ENCODE data around the gene PDCL3.

PDCL3 gene

DNA sequence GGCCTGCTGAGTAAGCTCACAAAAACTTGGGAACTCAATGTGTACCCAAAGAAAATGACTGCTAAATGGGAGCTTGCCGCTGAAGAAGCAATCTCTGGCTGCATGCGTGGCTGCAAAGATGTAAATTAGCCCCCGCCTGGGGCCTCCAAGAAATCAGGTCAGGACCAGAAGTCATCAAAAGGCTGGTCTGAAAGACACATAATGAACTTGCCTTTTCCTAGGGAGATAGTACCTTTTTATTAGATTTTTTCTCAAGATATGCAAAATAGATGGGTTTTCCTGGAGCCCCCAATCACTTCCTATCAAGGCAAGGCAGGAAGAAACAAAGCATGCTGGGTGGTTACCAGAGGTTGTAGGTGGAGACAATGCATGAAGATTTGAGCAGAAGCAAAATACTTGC is 38.9 kb downstream of the PDCL3 start:
- no peak for DNase-seq (ENCODE audit: extremely low spot score)
- ChIA-PET POLR2A (interaction anchor here (0.7 kb wide), 1 partner anchor 1403 kb away, joined by 11 read pairs; no protein-coding TSS in a partner anchor), CTCF (interaction anchor here (1.5 kb wide), 1 partner anchor 8 kb away, joined by 4 read pairs; no protein-coding TSS in a partner anchor)
- TF ChIP-seq, protein P1, sequence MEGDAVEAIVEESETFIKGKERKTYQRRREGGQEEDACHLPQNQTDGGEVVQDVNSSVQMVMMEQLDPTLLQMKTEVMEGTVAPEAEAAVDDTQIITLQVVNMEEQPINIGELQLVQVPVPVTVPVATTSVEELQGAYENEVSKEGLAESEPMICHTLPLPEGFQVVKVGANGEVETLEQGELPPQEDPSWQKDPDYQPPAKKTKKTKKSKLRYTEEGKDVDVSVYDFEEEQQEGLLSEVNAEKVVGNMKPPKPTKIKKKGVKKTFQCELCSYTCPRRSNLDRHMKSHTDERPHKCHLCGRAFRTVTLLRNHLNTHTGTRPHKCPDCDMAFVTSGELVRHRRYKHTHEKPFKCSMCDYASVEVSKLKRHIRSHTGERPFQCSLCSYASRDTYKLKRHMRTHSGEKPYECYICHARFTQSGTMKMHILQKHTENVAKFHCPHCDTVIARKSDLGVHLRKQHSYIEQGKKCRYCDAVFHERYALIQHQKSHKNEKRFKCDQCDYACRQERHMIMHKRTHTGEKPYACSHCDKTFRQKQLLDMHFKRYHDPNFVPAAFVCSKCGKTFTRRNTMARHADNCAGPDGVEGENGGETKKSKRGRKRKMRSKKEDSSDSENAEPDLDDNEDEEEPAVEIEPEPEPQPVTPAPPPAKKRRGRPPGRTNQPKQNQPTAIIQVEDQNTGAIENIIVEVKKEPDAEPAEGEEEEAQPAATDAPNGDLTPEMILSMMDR (IDR thresholded peaks at IDR 0.05; ENCODE audit: control extremely low read depth, extremely low read depth, low read depth, missing control alignments), result no peak

DNA sequence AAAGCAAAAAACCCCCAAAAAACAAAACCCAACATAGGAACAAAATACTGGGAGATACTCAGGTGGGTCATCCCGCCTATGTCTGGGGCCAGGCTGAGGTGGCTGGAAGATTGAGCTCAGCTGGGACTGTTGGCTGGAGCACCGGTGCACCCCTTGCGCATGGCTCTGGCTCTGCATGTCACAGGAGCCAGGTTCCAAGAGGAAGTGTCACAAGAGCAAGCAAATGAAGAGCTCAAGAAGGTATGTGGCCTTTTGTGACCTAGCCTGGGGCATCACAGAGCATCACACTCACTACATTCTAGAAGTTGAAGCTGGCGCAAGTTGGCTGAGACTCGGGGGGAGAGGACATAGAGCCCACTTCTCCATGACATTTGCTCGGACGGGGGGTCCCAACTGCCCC is 40.6 kb downstream of the PDCL3 start:
- ChIA-PET CTCF (interaction anchor here (0.7 to 8.0 kb wide), 3 partner anchors 7 to 558 kb away, joined by 3 to 76 read pairs (median 45); no protein-coding TSS in a partner anchor), POLR2A (interaction anchor here (0.5 to 0.6 kb wide), 2 partner anchors 25 to 218 kb away, joined by 3 to 4 read pairs; no protein-coding TSS in a partner anchor)
- no peak for DNase-seq (ENCODE audit: extremely low spot score)
- TF ChIP-seq, protein P1 (IDR thresholded peaks at IDR 0.05; ENCODE audit: control extremely low read depth, extremely low read depth, low read depth, missing control alignments), result no peak

DNA sequence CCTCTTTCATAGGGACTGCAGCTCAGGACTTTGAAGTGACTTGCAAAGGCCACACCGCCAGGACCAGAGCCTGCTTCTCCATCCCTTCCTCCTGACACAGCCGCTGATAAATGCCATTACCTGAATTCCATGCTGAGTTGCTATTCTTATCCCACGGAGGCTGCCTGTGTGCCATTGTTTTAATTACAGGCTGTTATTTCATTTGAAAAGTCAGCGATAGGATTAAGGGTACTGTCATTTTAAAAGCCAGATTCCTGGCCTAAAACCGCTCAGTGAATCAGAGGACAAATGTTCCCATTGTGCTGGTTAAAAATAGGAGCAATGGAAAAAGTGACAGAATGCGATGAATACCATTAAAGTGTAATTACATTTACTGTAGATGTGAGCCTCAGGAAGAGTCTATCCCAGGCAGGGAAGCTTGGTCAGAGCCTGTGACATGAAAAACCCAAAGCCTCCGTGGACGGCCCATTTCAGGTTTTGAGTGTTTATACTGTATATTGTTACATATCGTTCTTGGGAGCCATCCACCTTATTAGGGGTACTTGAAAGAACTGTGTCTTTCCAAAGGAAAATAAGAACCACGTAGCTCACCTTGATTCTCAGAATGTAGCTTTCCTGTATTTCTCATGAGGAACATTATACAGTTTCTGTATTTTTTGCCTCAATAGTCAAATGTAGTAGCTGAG is 41.3 kb downstream of the PDCL3 start:
- ChIA-PET CTCF (interaction anchor here (7.8 to 8.0 kb wide), 2 partner anchors 8 to 382 kb away, joined by 45 to 76 read pairs; no protein-coding TSS in a partner anchor), POLR2A (interaction anchor here (0.5 to 0.6 kb wide), 2 partner anchors 26 to 218 kb away, joined by 3 to 4 read pairs; no protein-coding TSS in a partner anchor)
- no peak for DNase-seq (ENCODE audit: extremely low spot score)
- TF ChIP-seq, protein P1 (IDR thresholded peaks at IDR 0.05; ENCODE audit: control extremely low read depth, extremely low read depth, low read depth, missing control alignments), result no peak

DNA sequence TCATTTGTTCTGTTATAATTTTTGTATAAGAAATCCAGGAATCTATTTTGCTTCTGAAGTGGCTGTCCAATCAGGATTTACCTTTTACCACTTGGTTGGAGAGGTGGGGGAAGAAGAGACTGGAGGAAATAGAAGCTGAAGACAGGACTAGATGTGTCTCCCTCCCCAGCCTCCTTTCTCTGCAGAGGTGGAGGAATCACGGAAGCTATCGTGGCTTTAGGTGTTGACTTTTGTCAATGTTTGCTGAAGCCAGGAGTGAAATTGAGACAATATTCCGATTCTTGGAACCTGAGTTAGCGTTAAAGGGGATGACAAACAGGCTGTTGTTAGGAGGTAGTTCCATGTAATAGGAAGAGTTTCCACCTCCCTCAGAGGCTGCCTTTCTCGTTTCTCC is 43.5 kb downstream of the PDCL3 start:
- ChIA-PET POLR2A (no interaction called here), CTCF (interaction anchor here (0.6 to 8.0 kb wide), 19 partner anchors 10 to 647 kb away, joined by 3 to 76 read pairs (median 5); partner anchors contain the start of genes CNOT11 and TBC1D8)
- TF ChIP-seq, protein P1 (IDR thresholded peaks at IDR 0.05; ENCODE audit: control extremely low read depth, extremely low read depth, low read depth, missing control alignments), result no peak
- no peak for DNase-seq (ENCODE audit: extremely low spot score)

DNA sequence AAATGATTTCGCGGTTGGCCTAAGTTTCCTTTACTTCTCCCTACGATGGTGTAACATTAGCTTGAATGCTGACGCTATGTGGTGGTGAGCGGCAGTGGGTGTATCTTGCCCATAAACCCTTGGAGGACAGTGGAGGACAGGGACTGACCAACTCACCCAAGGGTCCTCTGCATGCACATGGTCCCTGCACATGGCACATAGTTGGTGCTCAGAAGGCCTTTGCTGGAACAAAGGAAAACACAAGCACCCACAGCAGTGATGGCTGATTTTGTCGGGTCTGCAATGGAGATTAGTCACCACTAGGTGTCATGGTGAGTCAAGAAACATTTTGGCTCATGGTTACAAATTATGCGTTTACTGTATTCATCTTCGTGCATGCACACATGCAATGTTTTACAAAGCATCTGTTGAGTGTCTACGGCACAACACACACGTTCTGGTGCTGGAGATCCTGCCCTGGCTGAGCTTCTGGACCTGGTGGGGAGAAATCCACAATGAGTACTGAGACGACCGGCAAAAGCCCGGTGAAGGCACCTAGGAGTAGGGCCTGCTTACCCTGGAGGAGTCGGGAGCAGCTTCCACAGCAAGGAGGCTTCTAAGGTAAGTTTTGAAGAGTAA is 44.0 kb downstream of the PDCL3 start:
- TF ChIP-seq, protein P1 (IDR thresholded peaks at IDR 0.05; ENCODE audit: control extremely low read depth, extremely low read depth, low read depth, missing control alignments), result peak; percentile 73
- POLR2A ChIA-PET, result no interaction called here
- peak; percentile 67 for DNase-seq (ENCODE audit: extremely low spot score)
- CTCF ChIA-PET, result interaction anchor here (0.6 to 8.0 kb wide), 22 partner anchors 11 to 653 kb away, joined by 3 to 76 read pairs (median 5); partner anchors contain the start of genes CNOT11 and TBC1D8

DNA sequence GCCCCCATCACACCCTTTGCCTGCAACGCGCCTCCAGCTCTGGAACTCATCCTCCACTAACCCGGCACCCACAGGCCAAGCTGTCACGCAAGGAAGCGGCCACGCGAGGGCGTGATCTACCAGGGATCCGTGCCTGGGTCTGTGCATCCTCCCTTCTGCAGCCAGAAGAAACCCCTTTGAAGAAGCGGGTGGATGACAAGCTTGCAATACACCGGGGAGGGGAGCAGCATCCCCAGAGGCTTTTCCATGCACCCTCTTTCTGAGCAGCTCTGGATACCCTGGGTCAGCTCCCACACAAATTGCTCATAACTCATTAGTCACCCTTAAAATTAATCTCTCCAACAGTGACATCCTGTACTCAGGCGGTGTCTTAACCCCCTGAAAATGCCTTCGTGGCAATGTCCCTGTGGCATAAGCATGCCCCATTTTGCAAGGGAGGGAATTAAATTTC is 47.6 kb downstream of the PDCL3 start:
- peak; percentile 68 for DNase-seq (ENCODE audit: extremely low spot score)
- TF ChIP-seq, protein P1 (IDR thresholded peaks at IDR 0.05; ENCODE audit: control extremely low read depth, extremely low read depth, low read depth, missing control alignments), result peak; percentile 67
- CTCF ChIA-PET, result interaction anchor here (0.8 to 8.0 kb wide), 17 partner anchors 9 to 595 kb away, joined by 3 to 76 read pairs (median 4); no protein-coding TSS in a partner anchor
- POLR2A ChIA-PET, result no interaction called here
